ENCODE data around the gene MBNL2. TPM values are rescaled to one million over a fixed set of nuclear protein-coding genes. Genes with fewer than 3 reads are reported as not detected.

Gene MBNL2
- total and polyA plus RNA-seq, 2 of the 4 experiments (the other 2 are of a cell fraction), result 26.9 to 103 TPM

GRCh38 chr13:97266772-97267417 lies 44.8 kb downstream of the MBNL2 start:
- BruUV-seq (replicated peaks), result no TSS peak
- Histone ChIP-seq H4K8ac (ENCODE audit: low read depth in 2 of 2, low read length in 2 of 2) (peak overlapping the region in 1 of 2 experiments; percentile 13; a peak in 1 of 4 replicates), H4K5ac (ENCODE audit: low read depth, low read length) (no peak overlapping the region), H3K4ac (ENCODE audit: low read depth, low read length) (peak overlapping the region; percentile 68), H2BK5ac (ENCODE audit: low read depth, low read length, poor library complexity, severe bottlenecking) (peak overlapping the region; percentile 40), H3K4me3 (ENCODE audit: insufficient read depth, low read depth, low read length) (no peak overlapping the region), H3K27ac (ENCODE audit: insufficient read depth, low read length) (peak overlapping the region; percentile 78), H2BK15ac (ENCODE audit: low read depth, low read length) (no peak overlapping the region), H2AK5ac (ENCODE audit: low read depth, low read length) (no peak overlapping the region; the same call in 1 of the 2 replicates), H3K4me1 (ENCODE audit: control insufficient read depth, insufficient read depth, low read length) (peaks cover 22% of the 10 kb centered on the region), H3K9ac (ENCODE audit: low read depth, low read length) (peak overlapping the region; percentile 34; the same call in 1 of the 2 replicates), H3K18ac (ENCODE audit: low read depth, low read length) (no peak overlapping the region), H3K9me1 (ENCODE audit: insufficient read depth, low read length) (peaks cover 22% of the 10 kb centered on the region), H3K23ac (ENCODE audit: low read depth, low read length) (peak overlapping the region; percentile 25; the same call in 1 of the 2 replicates), H3K56ac (ENCODE audit: extremely low read depth, insufficient read depth, low read length) (0 out of 2 replicates have a peak overlapping the region, but pooled peaks have one; percentile 1), H2BK120ac (ENCODE audit: low read depth, low read length) (peak overlapping the region; percentile 55; the same call in 1 of the 2 replicates), H3K36me3 (ENCODE audit: control insufficient read depth, insufficient read depth, low read length) (peaks cover 4% of the 10 kb centered on the region; the same call in 1 of the 2 replicates), H3K4me2 (ENCODE audit: low read depth, low read length) (peak overlapping the region; percentile 74), H4K91ac (ENCODE audit: insufficient read depth, low read depth, low read length) (peak overlapping the region; percentile 63; the same call in 1 of the 2 replicates), H3K14ac (replicated peaks; ENCODE audit: low read depth, low read length) (0 out of 2 replicates have a peak overlapping the region, but pooled peaks have one; percentile 10), H2AFZ (replicated peaks; ENCODE audit: low read length, poor library complexity) (no peak overlapping the region), H2BK20ac (ENCODE audit: low read depth, low read length) (0 out of 2 replicates have a peak overlapping the region, but pooled peaks have one; percentile 54), H3K9me3 (ENCODE audit: control insufficient read depth, insufficient read depth, low read length) (no peaks in the 10 kb centered on the region), H3K27me3 (ENCODE audit: control insufficient read depth, insufficient read depth, low read length) (no peaks in the 10 kb centered on the region), H3K79me1 (ENCODE audit: low read depth in 1 of 2, low read length in 2 of 2) (peaks cover 42 to 77% of the 10 kb centered on the region in 2 experiments), H4K20me1 (ENCODE audit: insufficient read depth, low read length) (peaks cover 8% of the 10 kb centered on the region; the same call in 1 of the 2 replicates), H2AK9ac (replicated peaks; ENCODE audit: low read depth, low read length, poor library complexity) (no peak overlapping the region)
- intact Hi-C loops (cut with micrococcal nuclease) (no loop called here), dilution Hi-C loops (cut with HindIII; ENCODE audit: low sequenced_read_pairs, unreplicated experiment) (no loop called here), in situ Hi-C loops (cut with MboI; ENCODE audit: low sequenced_read_pairs) (no loop called here)
- no CpG with 5 or more reads among the region's 8 CpGs for WGBS, 2 experiments (ENCODE audit: extremely low coverage in 2 of 2, insufficient read length in 1 of 2)
- TF ChIP-seq BHLHE40 (IDR thresholded peaks at IDR 0.05; ENCODE audit: low read depth, low read length) (no peak), RCOR1 (IDR thresholded peaks at IDR 0.05; ENCODE audit: insufficient replicate concordance, low read length) (no peak), MXI1 (IDR thresholded peaks at IDR 0.05; ENCODE audit: borderline replicate concordance, low read depth, low read length) (no peak)
- DNase-seq, result no peak
- POLR2A ChIA-PET (ENCODE audit: unreplicated experiment), result interaction anchor here (0.7 kb wide), 1 partner anchor 19 kb away, joined by 6 read pairs; no protein-coding TSS in a partner anchor
- peak; percentile 71 for ATAC-seq (ENCODE audit: low read depth)
- CTCF ChIA-PET, result interaction anchor here (0.6 to 1.1 kb wide), 3 partner anchors 11 to 74 kb away, joined by 3 read pairs; no protein-coding TSS in a partner anchor

Data from IMR-90 (cell line).